GM03348 (cell line): Measurements from ENCODE around the gene ANKRD13B.
"Not testable (repeated sequence)": the region's sequence is repeated elsewhere in the genome, so short reads cannot be mapped to it uniquely, and the experiment has no call there.

Experiments
- DNase-seq: peaks from one replicate; pipeline ENCODE4 v3.0.0; 2012; ENCODE audit warnings: low spot score

Gene ANKRD13B

GRCh38 chr17:29592850-29593551 is at the start of gene ANKRD13B:
ANKRD13B (plus strand) TSS chr17:29593132; CDS start chr17:29593622, 490 bp downstream.
- DNase-seq = peak; percentile 65

- no peak for DNase-seq
Observed at GRCh38 chr17:29544066-29544465, 48.9 kb upstream of the ANKRD13B start.

- DNase-seq = no peak
Observed at GRCh38 chr17:29546085-29546484, 46.8 kb upstream of the ANKRD13B start.

GRCh38 chr17:29546830-29547229 is 46.1 kb upstream of the ANKRD13B start:
- DNase-seq = peak; percentile 12

GRCh38 chr17:29549177-29549923 is 43.6 kb upstream of the ANKRD13B start:
- DNase-seq = no peak

GRCh38 chr17:29555840-29556239 is 37.1 kb upstream of the ANKRD13B start:
- no peak for DNase-seq

GRCh38 chr17:29557085-29557738 is 35.7 kb upstream of the ANKRD13B start:
- peak; percentile 48 for DNase-seq

- no peak for DNase-seq
Observed at GRCh38 chr17:29557739-29558116, 35.2 kb upstream of the ANKRD13B start.

GRCh38 chr17:29558139-29558538 is 34.8 kb upstream of the ANKRD13B start:
- DNase-seq = not testable (repeated sequence)

- DNase-seq = no peak
Observed at GRCh38 chr17:29559640-29560039, 33.3 kb upstream of the ANKRD13B start.

- no peak for DNase-seq
Observed at GRCh38 chr17:29560316-29560715, 32.6 kb upstream of the ANKRD13B start.

GRCh38 chr17:29561554-29562517 is 31.1 kb upstream of the ANKRD13B start:
- DNase-seq = no peak

GRCh38 chr17:29562615-29563014 is 30.3 kb upstream of the ANKRD13B start:
- no peak for DNase-seq

- no peak for DNase-seq
Observed at GRCh38 chr17:29563816-29564215, 29.1 kb upstream of the ANKRD13B start.

GRCh38 chr17:29565643-29566472 is 27.1 kb upstream of the ANKRD13B start:
- no peak for DNase-seq

GRCh38 chr17:29566473-29567303 is 26.2 kb upstream of the ANKRD13B start, which contains the start of gene ABHD15:
ABHD15 (minus strand) TSS chr17:29567037; CDS start chr17:29566966, 71 bp downstream.
- peak; percentile 93 for DNase-seq

GRCh38 chr17:29567304-29567553 is 25.7 kb upstream of the ANKRD13B start:
- DNase-seq = peak; percentile 54

- DNase-seq = peak; percentile 81
Observed at GRCh38 chr17:29567554-29568330, 25.2 kb upstream of the ANKRD13B start.
